WERI-Rb-1 (cell line): ENCODE measurements around the gene FBXW7.
A peak's percentile ranks its signal among the peaks of the same experiment; 100 is the strongest.

Experiments used
- DNase-seq: peaks from one replicate; pipeline ENCODE4 v3.0.0-alpha.2; 2020
- H3K27ac ChIP-seq: fragments of 250-450 bp; sonication (Bioruptor Pico); 2 replicates; pipeline ENCODE4 v1.5.1; 2020; ENCODE audit warnings: mild to moderate bottlenecking, moderate library complexity
- H3K27me3 ChIP-seq: fragments of 250-450 bp; sonication (Bioruptor Pico); 2 replicates; pipeline ENCODE4 v1.5.1; 2021; ENCODE audit warnings: mild to moderate bottlenecking, low read depth, moderate library complexity; ENCODE audit not compliant: insufficient read depth, severe bottlenecking
- H3K36me3 ChIP-seq: fragments of 250-450 bp; sonication (Bioruptor Pico); 2 replicates; pipeline ENCODE4 v1.5.1; 2020; ENCODE audit warnings: mild to moderate bottlenecking, moderate library complexity
- H3K4me3 ChIP-seq: 2 replicates; pipeline ENCODE4 v1.5.1; 2011; ENCODE audit warnings: low read depth, mild to moderate bottlenecking, control low read depth, low read length
- H3K9me3 ChIP-seq: fragments of 250-450 bp; sonication (Bioruptor Pico); 2 replicates; pipeline ENCODE4 v1.5.1; 2021; ENCODE audit warnings: mild to moderate bottlenecking, moderate library complexity; ENCODE audit not compliant: severe bottlenecking
- CTCF ChIP-seq: IDR thresholded peaks from 2 replicates; pipeline ENCODE4 v1.5.1; 2011; ENCODE audit warnings: low read depth, mild to moderate bottlenecking, control low read depth, inconsistent platforms, low read length

Gene FBXW7

GRCh38 chr4:152540941-152541340, 5.0 kb upstream of the FBXW7 start:
- TF ChIP-seq CTCF = no peak
- H3K27ac ChIP-seq = no peak overlapping the region

GRCh38 chr4:152540293-152540674, 4.4 kb upstream of the FBXW7 start:
- Histone ChIP-seq H3K27me3 (no peaks in the 10 kb centered on the region), H3K9me3 (no peaks in the 10 kb centered on the region), H3K4me3 (no peak overlapping the region), H3K36me3 (peaks cover 33% of the 10 kb centered on the region), H3K27ac (no peak overlapping the region)
- 0 out of 2 replicates have a peak, but pooled peaks have one; percentile 7 for TF ChIP-seq CTCF
- DNase-seq = peak; percentile 22

More at GRCh38 chr4:152540941-152541340, 5.0 kb upstream of the FBXW7 start:
- no peak for DNase-seq
- no peaks in the 10 kb centered on the region for H3K27me3 ChIP-seq
- no peak overlapping the region for H3K4me3 ChIP-seq
- peaks cover 29% of the 10 kb centered on the region for H3K36me3 ChIP-seq
- H3K9me3 ChIP-seq = no peaks in the 10 kb centered on the region

GRCh38 chr4:152539556-152540292, 3.8 kb upstream of the FBXW7 start:
- DNase-seq = no peak
- Histone ChIP-seq H3K9me3 (no peaks in the 10 kb centered on the region), H3K36me3 (peaks cover 33% of the 10 kb centered on the region), H3K27ac (no peak overlapping the region), H3K4me3 (no peak overlapping the region), H3K27me3 (no peaks in the 10 kb centered on the region)
- TF ChIP-seq CTCF = no peak

GRCh38 chr4:152537881-152538280, 2.0 kb upstream of the FBXW7 start:
- Histone ChIP-seq H3K4me3 (no peak overlapping the region), H3K27ac (no peak overlapping the region), H3K36me3 (peaks cover 33% of the 10 kb centered on the region), H3K9me3 (no peaks in the 10 kb centered on the region), H3K27me3 (no peaks in the 10 kb centered on the region)
- no peak for TF ChIP-seq CTCF
- DNase-seq = no peak

- no peak for DNase-seq
Observed at GRCh38 chr4:152536545-152537182, 772 bp upstream of the FBXW7 start.

More at GRCh38 chr4:152536545-152537182, 772 bp upstream of the FBXW7 start:
- Histone ChIP-seq H3K27ac (peak overlapping the region; percentile 92), H3K4me3 (peak overlapping the region; percentile 93), H3K36me3 (peaks cover 33% of the 10 kb centered on the region), H3K9me3 (no peaks in the 10 kb centered on the region), H3K27me3 (no peaks in the 10 kb centered on the region)
- no peak for TF ChIP-seq CTCF
